Dendritic cell treated with granulocyte-macrophage colony-stimulating factor and Interleukin-4, amounts not matched to agents 40 ng/mL and 50 ng/mL, for 4 days (primary cell): Measurements from ENCODE around the gene C13orf46.
"Not testable (repeated sequence)": the region's sequence is repeated elsewhere in the genome, so short reads cannot be mapped to it uniquely, and the experiment has no call there.

Source experiments
- H3K27ac Mint-ChIP-seq: one replicate; pipeline ENCODE4 v1.8.0; 2022; ENCODE audit warnings: mild to moderate bottlenecking, mixed read lengths
- H3K27me3 Mint-ChIP-seq: one replicate; pipeline ENCODE4 v1.8.0; 2022; ENCODE audit warnings: mild to moderate bottlenecking, mixed read lengths
- H3K36me3 Mint-ChIP-seq: one replicate; pipeline ENCODE4 v1.8.0; 2022; ENCODE audit warnings: low read depth, mixed read lengths
- H3K4me1 Mint-ChIP-seq: one replicate; pipeline ENCODE4 v1.8.0; 2022; ENCODE audit warnings: low read depth, mixed read lengths
- H3K4me3 Mint-ChIP-seq: one replicate; pipeline ENCODE4 v1.8.0; 2022; ENCODE audit warnings: mild to moderate bottlenecking, moderate library complexity, mixed read lengths
- H3K9me3 Mint-ChIP-seq: one replicate; pipeline ENCODE4 v1.8.0; 2022; ENCODE audit warnings: mixed read lengths
- intact Hi-C: fragments of 100-400 bp; cut with micrococcal nuclease; formaldehyde crosslinking; loops from one replicate; pipeline ENCODE4 v1.15.0; 2022

C13orf46 gene

GRCh38 chr13:113921763-113922162, 52.1 kb downstream of the C13orf46 start:
- peaks cover 56% of the 10 kb centered on the region for H3K27me3 Mint-ChIP-seq
- H3K4me3 Mint-ChIP-seq, result no peak overlapping the region
- H3K4me1 Mint-ChIP-seq, result peaks cover 14% of the 10 kb centered on the region
- peaks cover 6% of the 10 kb centered on the region for H3K36me3 Mint-ChIP-seq
- intact Hi-C loops, result no loop called here
- no peak overlapping the region for H3K27ac Mint-ChIP-seq
- peaks cover 20% of the 10 kb centered on the region for H3K9me3 Mint-ChIP-seq

- intact Hi-C loops, result no loop called here
- peaks cover 49% of the 10 kb centered on the region for H3K27me3 Mint-ChIP-seq
- peaks cover 6% of the 10 kb centered on the region for H3K36me3 Mint-ChIP-seq
Measured at GRCh38 chr13:113920606-113921286, 53.1 kb downstream of the C13orf46 start.

GRCh38 chr13:113919761-113920559, 53.9 kb downstream of the C13orf46 start:
- peaks cover 14% of the 10 kb centered on the region for H3K4me1 Mint-ChIP-seq
- peaks cover 44% of the 10 kb centered on the region for H3K27me3 Mint-ChIP-seq
- H3K36me3 Mint-ChIP-seq, result peaks cover 6% of the 10 kb centered on the region
- H3K27ac Mint-ChIP-seq, result no peak overlapping the region
- intact Hi-C loops, result no loop called here
- no peak overlapping the region for H3K4me3 Mint-ChIP-seq
- H3K9me3 Mint-ChIP-seq, result peaks cover 32% of the 10 kb centered on the region

More at GRCh38 chr13:113920606-113921286, 53.1 kb downstream of the C13orf46 start:
- Mint-ChIP-seq H3K4me1 (peaks cover 14% of the 10 kb centered on the region), H3K4me3 (no peak overlapping the region), H3K27ac (no peak overlapping the region), H3K9me3 (peaks cover 31% of the 10 kb centered on the region)

GRCh38 chr13:113918981-113919701, 54.7 kb downstream of the C13orf46 start:
- H3K36me3 Mint-ChIP-seq, result peaks cover 6% of the 10 kb centered on the region
- H3K27me3 Mint-ChIP-seq, result peaks cover 40% of the 10 kb centered on the region
- H3K4me3 Mint-ChIP-seq, result no peak overlapping the region
- intact Hi-C loops, result no loop called here
- H3K27ac Mint-ChIP-seq, result no peak overlapping the region
- H3K4me1 Mint-ChIP-seq, result peaks cover 14% of the 10 kb centered on the region
- H3K9me3 Mint-ChIP-seq, result peaks cover 38% of the 10 kb centered on the region

GRCh38 chr13:113918580-113918979, 55.3 kb downstream of the C13orf46 start:
- H3K27me3 Mint-ChIP-seq, result peaks cover 40% of the 10 kb centered on the region
- peaks cover 43% of the 10 kb centered on the region for H3K9me3 Mint-ChIP-seq
- H3K27ac Mint-ChIP-seq, result no peak overlapping the region
- peaks cover 14% of the 10 kb centered on the region for H3K4me1 Mint-ChIP-seq
- peaks cover 6% of the 10 kb centered on the region for H3K36me3 Mint-ChIP-seq
- no peak overlapping the region for H3K4me3 Mint-ChIP-seq
- intact Hi-C loops, result no loop called here

GRCh38 chr13:113917594-113918371, 56.1 kb downstream of the C13orf46 start:
- H3K27me3 Mint-ChIP-seq, result peaks cover 37% of the 10 kb centered on the region
- H3K36me3 Mint-ChIP-seq, result peaks cover 6% of the 10 kb centered on the region
- no peak overlapping the region for H3K27ac Mint-ChIP-seq
- H3K9me3 Mint-ChIP-seq, result peaks cover 49% of the 10 kb centered on the region
- H3K4me1 Mint-ChIP-seq, result peaks cover 14% of the 10 kb centered on the region
- intact Hi-C loops, result no loop called here
- H3K4me3 Mint-ChIP-seq, result no peak overlapping the region

- intact Hi-C loops, result no loop called here
- H3K4me3 Mint-ChIP-seq, result no peak overlapping the region
- no peak overlapping the region for H3K27ac Mint-ChIP-seq
- H3K4me1 Mint-ChIP-seq, result peaks cover 14% of the 10 kb centered on the region
- peaks cover 37% of the 10 kb centered on the region for H3K27me3 Mint-ChIP-seq
- H3K9me3 Mint-ChIP-seq, result peaks cover 50% of the 10 kb centered on the region
- H3K36me3 Mint-ChIP-seq, result peaks cover 6% of the 10 kb centered on the region
Measured at GRCh38 chr13:113917096-113917495, 56.8 kb downstream of the C13orf46 start.

- peaks cover 36% of the 10 kb centered on the region for H3K27me3 Mint-ChIP-seq
- no peak overlapping the region for H3K27ac Mint-ChIP-seq
- no peaks in the 10 kb centered on the region for H3K36me3 Mint-ChIP-seq
- intact Hi-C loops, result no loop called here
- no peak overlapping the region for H3K4me3 Mint-ChIP-seq
- H3K9me3 Mint-ChIP-seq, result peaks cover 50% of the 10 kb centered on the region
- peaks cover 14% of the 10 kb centered on the region for H3K4me1 Mint-ChIP-seq
Measured at GRCh38 chr13:113916330-113916815, 57.5 kb downstream of the C13orf46 start.

- H3K4me3 Mint-ChIP-seq, result no peak overlapping the region
- H3K27ac Mint-ChIP-seq, result no peak overlapping the region
- no peaks in the 10 kb centered on the region for H3K36me3 Mint-ChIP-seq
- intact Hi-C loops, result no loop called here
- H3K9me3 Mint-ChIP-seq, result peaks cover 50% of the 10 kb centered on the region
- H3K27me3 Mint-ChIP-seq, result peaks cover 38% of the 10 kb centered on the region
- H3K4me1 Mint-ChIP-seq, result peaks cover 10% of the 10 kb centered on the region
Measured at GRCh38 chr13:113915786-113916329, 58.0 kb downstream of the C13orf46 start.

GRCh38 chr13:113915012-113915763, 58.7 kb downstream of the C13orf46 start:
- intact Hi-C loops, result no loop called here
- no peaks in the 10 kb centered on the region for H3K36me3 Mint-ChIP-seq
- no peak overlapping the region for H3K4me3 Mint-ChIP-seq
- peaks cover 44% of the 10 kb centered on the region for H3K27me3 Mint-ChIP-seq
- H3K27ac Mint-ChIP-seq, result no peak overlapping the region
- peaks cover 3% of the 10 kb centered on the region for H3K4me1 Mint-ChIP-seq
- peaks cover 50% of the 10 kb centered on the region for H3K9me3 Mint-ChIP-seq

GRCh38 chr13:113914333-113915011, 59.4 kb downstream of the C13orf46 start:
- Mint-ChIP-seq H3K9me3 (peaks cover 50% of the 10 kb centered on the region), H3K4me1 (no peaks in the 10 kb centered on the region), H3K36me3 (no peaks in the 10 kb centered on the region), H3K27me3 (peaks cover 48% of the 10 kb centered on the region), H3K4me3 (no peak overlapping the region), H3K27ac (no peak overlapping the region)
- intact Hi-C loops, result no loop called here

- peaks cover 50% of the 10 kb centered on the region for H3K9me3 Mint-ChIP-seq
- H3K36me3 Mint-ChIP-seq, H3K4me3 Mint-ChIP-seq, intact Hi-C loops, H3K4me1 Mint-ChIP-seq, H3K27ac Mint-ChIP-seq: not testable (repeated sequence)
- H3K27me3 Mint-ChIP-seq, result peaks cover 49% of the 10 kb centered on the region
Measured at GRCh38 chr13:113913838-113914237, 60.0 kb downstream of the C13orf46 start.
